WTC11 (cell line): ENCODE results near the gene LIMCH1. TPM values are rescaled to one million over a fixed set of nuclear protein-coding genes. Genes with fewer than 3 reads are reported as not detected.

Experiments
- ATAC-seq: fragments of 200-7000 bp; cut with Tn5 transposase; 2 replicates; pipeline ENCODE4 v1.10.0; 2021; ENCODE audit warnings: mild to moderate bottlenecking, moderate library complexity
- CTCF ChIA-PET: fragments of 300-600 bp; sonication (Branson Sonifier 250); formaldehyde crosslinking; loops from one replicate; lab custom pipeline; 2021; ENCODE audit warnings: antibody characterized with exemption; lab: Charles Lee
- POLR2A ChIA-PET: fragments of 350-600 bp; sonication (Branson Sonifier 250); formaldehyde crosslinking; loops from one replicate; lab custom pipeline; 2021; ENCODE audit warnings: antibody characterized with exemption; lab: Charles Lee
- DNase-seq: peaks from one replicate; pipeline ENCODE4 v3.0.0; 2021; ENCODE audit warnings: low spot score
- H3K27ac Mint-ChIP-seq: 2 replicates; pipeline ENCODE4 v1.8.0; 2021; ENCODE audit warnings: mixed read lengths
- H3K27me3 Mint-ChIP-seq: 2 replicates; pipeline ENCODE4 v1.8.0; 2021; ENCODE audit warnings: low read depth, mild to moderate bottlenecking, moderate library complexity, mixed read lengths
- H3K36me3 Mint-ChIP-seq: 2 replicates; pipeline ENCODE4 v1.8.0; 2021; ENCODE audit warnings: mixed read lengths
- H3K4me1 Mint-ChIP-seq: 2 replicates; pipeline ENCODE4 v1.8.0; 2022; ENCODE audit warnings: mixed read lengths
- H3K4me3 Mint-ChIP-seq: 2 replicates; pipeline ENCODE4 v1.8.0; 2021; ENCODE audit warnings: mild to moderate bottlenecking, moderate library complexity, mixed read lengths
- H3K9me3 Mint-ChIP-seq: 2 replicates; pipeline ENCODE4 v1.8.0; 2021; ENCODE audit warnings: mixed read lengths
- EMX1 ChIP-seq: fragments of 250-450 bp; sonication (Bioruptor Pico); IDR thresholded peaks from 2 replicates; pipeline ENCODE4 v1.8.0; 2021; ENCODE audit warnings: mild to moderate bottlenecking
- ESRRA ChIP-seq: sonication (generic); formaldehyde crosslinking; IDR thresholded peaks from 2 replicates; pipeline ENCODE4 v1.8.1; 2022; ENCODE audit warnings: mild to moderate bottlenecking, missing genetic modification reagents, borderline replicate concordance
- KAT7 ChIP-seq: sonication (generic); formaldehyde crosslinking; IDR thresholded peaks from 2 replicates; pipeline ENCODE4 v1.8.1; 2023; ENCODE audit warnings: missing genetic modification reagents, mild to moderate bottlenecking, borderline replicate concordance
- OVOL2 ChIP-seq: fragments of 250-450 bp; sonication (Bioruptor Pico); IDR thresholded peaks from 2 replicates; pipeline ENCODE4 v1.9.0; 2021; ENCODE audit warnings: mild to moderate bottlenecking, borderline replicate concordance
- RELA ChIP-seq: sonication (generic); formaldehyde crosslinking; IDR thresholded peaks from 2 replicates; pipeline ENCODE4 v1.8.1; 2022; ENCODE audit warnings: missing genetic modification reagents, mild to moderate bottlenecking, borderline replicate concordance
- RORB ChIP-seq: fragments of 250-450 bp; sonication (Bioruptor Pico); IDR thresholded peaks from 2 replicates; pipeline ENCODE4 v1.9.0; 2021; ENCODE audit warnings: mild to moderate bottlenecking
- SP1 ChIP-seq: sonication (generic); formaldehyde crosslinking; conservative IDR thresholded peaks from 2 replicates; pipeline ENCODE4 v1.8.1; 2022; ENCODE audit warnings: missing genetic modification reagents
- ZNF317 ChIP-seq: sonication (generic); formaldehyde crosslinking; IDR thresholded peaks from 2 replicates; pipeline ENCODE4 v1.8.1; 2023; ENCODE audit warnings: low read depth, mild to moderate bottlenecking, moderate library complexity, missing genetic modification reagents, borderline replicate concordance
- ZNF423 ChIP-seq: fragments of 250-450 bp; sonication (Bioruptor Pico); IDR thresholded peaks from 2 replicates; pipeline ENCODE4 v2.1.2; 2022; ENCODE audit warnings: mild to moderate bottlenecking, moderate library complexity
- total RNA-seq: library from RNA; stranded (reverse); gene quantifications from 3 replicates; pipeline ENCODE4 v1.2.3, GENCODE V29; 2021
- TF ChIP-seq, protein P1 (sequence below): sonication (generic); formaldehyde crosslinking; IDR thresholded peaks from 2 replicates; pipeline ENCODE4 v1.8.1; 2023; ENCODE audit warnings: mild to moderate bottlenecking, missing genetic modification reagents
- TF ChIP-seq, protein P2 (sequence below): fragments of 200-600 bp; IDR thresholded peaks from 2 replicates; pipeline ENCODE4 v1.8.0; 2022; ENCODE audit warnings: antibody characterized with exemption
- TF ChIP-seq, protein P3 (sequence below): sonication (generic); formaldehyde crosslinking; conservative IDR thresholded peaks from 2 replicates; pipeline ENCODE4 v1.8.1; 2022; ENCODE audit warnings: mild to moderate bottlenecking, missing genetic modification reagents
- TF ChIP-seq, protein P4 (sequence below): sonication (generic); formaldehyde crosslinking; IDR thresholded peaks from 2 replicates; pipeline ENCODE4 v1.8.0; 2023; ENCODE audit warnings: mild to moderate bottlenecking, missing genetic modification reagents
- TF ChIP-seq, protein P5 (sequence below): sonication (generic); formaldehyde crosslinking; IDR thresholded peaks from 2 replicates; pipeline ENCODE4 v1.8.0; 2022; ENCODE audit warnings: missing genetic modification reagents
- TF ChIP-seq, protein P6 (sequence below): fragments of 250-450 bp; sonication (Bioruptor Pico); IDR thresholded peaks from 2 replicates; pipeline ENCODE4 v2.1.2; 2022; ENCODE audit warnings: mild to moderate bottlenecking, moderate library complexity
- TF ChIP-seq, protein P7 (sequence below): fragments of 250-450 bp; sonication (Bioruptor Pico); IDR thresholded peaks from 2 replicates; pipeline ENCODE4 v1.9.0; 2021; ENCODE audit warnings: mild to moderate bottlenecking

LIMCH1 gene
- total RNA-seq, 1 experiment from 2014 or later = 0.92 TPM

DNA sequence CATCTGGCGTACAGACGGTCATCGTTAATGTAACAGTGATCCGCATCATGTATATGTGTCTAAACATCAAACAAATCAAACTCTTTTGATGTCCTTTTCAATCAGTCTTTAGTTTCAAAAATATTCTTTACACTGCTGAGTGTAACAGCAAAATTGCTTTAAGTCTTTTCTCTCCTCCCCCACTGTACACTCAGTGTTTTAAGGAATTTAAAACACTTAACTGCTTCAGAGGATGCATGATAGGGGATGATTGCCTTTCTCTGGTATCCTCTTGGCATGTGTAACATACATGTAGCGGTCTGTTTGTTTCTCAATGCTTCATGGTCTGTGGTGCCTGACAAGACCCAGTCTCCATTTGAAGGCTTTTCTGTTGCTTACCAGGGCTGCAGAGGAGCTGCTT, 41.6 kb downstream of the LIMCH1 start:
- Mint-ChIP-seq H3K36me3 (peaks cover 8% of the 10 kb centered on the region; the same call in 1 of the 2 replicates), H3K27me3 (no peaks in the 10 kb centered on the region; the same call in 1 of the 2 replicates)
- TF ChIP-seq ZNF317 (no peak), ESRRA (no peak), RORB (CRISPR knock-in tag) (no peak), KAT7 (no peak), RELA (CRISPR knock-in tag) (no peak), OVOL2 (CRISPR knock-in tag) (no peak)
- TF ChIP-seq, protein P1, sequence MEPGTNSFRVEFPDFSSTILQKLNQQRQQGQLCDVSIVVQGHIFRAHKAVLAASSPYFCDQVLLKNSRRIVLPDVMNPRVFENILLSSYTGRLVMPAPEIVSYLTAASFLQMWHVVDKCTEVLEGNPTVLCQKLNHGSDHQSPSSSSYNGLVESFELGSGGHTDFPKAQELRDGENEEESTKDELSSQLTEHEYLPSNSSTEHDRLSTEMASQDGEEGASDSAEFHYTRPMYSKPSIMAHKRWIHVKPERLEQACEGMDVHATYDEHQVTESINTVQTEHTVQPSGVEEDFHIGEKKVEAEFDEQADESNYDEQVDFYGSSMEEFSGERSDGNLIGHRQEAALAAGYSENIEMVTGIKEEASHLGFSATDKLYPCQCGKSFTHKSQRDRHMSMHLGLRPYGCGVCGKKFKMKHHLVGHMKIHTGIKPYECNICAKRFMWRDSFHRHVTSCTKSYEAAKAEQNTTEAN (CRISPR knock-in tag) = no peak
- TF ChIP-seq, protein P2, sequence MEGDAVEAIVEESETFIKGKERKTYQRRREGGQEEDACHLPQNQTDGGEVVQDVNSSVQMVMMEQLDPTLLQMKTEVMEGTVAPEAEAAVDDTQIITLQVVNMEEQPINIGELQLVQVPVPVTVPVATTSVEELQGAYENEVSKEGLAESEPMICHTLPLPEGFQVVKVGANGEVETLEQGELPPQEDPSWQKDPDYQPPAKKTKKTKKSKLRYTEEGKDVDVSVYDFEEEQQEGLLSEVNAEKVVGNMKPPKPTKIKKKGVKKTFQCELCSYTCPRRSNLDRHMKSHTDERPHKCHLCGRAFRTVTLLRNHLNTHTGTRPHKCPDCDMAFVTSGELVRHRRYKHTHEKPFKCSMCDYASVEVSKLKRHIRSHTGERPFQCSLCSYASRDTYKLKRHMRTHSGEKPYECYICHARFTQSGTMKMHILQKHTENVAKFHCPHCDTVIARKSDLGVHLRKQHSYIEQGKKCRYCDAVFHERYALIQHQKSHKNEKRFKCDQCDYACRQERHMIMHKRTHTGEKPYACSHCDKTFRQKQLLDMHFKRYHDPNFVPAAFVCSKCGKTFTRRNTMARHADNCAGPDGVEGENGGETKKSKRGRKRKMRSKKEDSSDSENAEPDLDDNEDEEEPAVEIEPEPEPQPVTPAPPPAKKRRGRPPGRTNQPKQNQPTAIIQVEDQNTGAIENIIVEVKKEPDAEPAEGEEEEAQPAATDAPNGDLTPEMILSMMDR = no peak
- TF ChIP-seq, protein P3, sequence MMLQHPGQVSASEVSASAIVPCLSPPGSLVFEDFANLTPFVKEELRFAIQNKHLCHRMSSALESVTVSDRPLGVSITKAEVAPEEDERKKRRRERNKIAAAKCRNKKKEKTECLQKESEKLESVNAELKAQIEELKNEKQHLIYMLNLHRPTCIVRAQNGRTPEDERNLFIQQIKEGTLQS (CRISPR knock-in tag) = no peak
- TF ChIP-seq, all 79 proteins: peak for 0
- no peak for ATAC-seq
- ChIA-PET POLR2A (no interaction called here), CTCF (no interaction called here)
- peaks cover 13% of the 10 kb centered on the region for H3K9me3 Mint-ChIP-seq
- H3K4me1 Mint-ChIP-seq = no peaks in the 10 kb centered on the region
- no peak for DNase-seq
- no peak overlapping the region for H3K4me3 Mint-ChIP-seq
- no peak overlapping the region for H3K27ac Mint-ChIP-seq

DNA sequence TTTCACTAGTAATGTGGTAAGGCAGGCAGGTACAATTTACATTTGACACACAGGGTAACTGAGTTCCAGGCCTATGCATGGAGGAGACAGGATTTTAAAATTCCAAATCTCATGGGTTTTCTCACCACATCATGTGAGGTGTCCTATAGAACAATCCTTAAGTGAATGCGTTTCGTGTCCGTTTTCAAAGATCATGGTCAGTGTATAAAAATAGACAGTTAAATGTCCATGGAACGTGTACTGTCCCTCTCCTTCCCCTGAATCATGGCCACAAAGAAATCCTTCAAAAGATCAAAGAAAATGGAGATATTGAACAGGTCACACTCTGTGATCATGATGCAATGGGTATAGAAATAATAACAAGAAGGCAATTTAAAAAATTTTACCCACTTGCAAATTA, 42.0 kb downstream of the LIMCH1 start:
- POLR2A ChIA-PET = no interaction called here
- Mint-ChIP-seq H3K9me3 (peaks cover 18% of the 10 kb centered on the region), H3K27ac (no peak overlapping the region), H3K4me3 (no peak overlapping the region), H3K27me3 (no peaks in the 10 kb centered on the region; the same call in 1 of the 2 replicates), H3K36me3 (peaks cover 8% of the 10 kb centered on the region; the same call in 1 of the 2 replicates), H3K4me1 (no peaks in the 10 kb centered on the region)
- ATAC-seq (no peak), DNase-seq (no peak)
- CTCF ChIA-PET = no interaction called here
- no peak for TF ChIP-seq EMX1 (CRISPR knock-in tag)
- TF ChIP-seq, protein P4, sequence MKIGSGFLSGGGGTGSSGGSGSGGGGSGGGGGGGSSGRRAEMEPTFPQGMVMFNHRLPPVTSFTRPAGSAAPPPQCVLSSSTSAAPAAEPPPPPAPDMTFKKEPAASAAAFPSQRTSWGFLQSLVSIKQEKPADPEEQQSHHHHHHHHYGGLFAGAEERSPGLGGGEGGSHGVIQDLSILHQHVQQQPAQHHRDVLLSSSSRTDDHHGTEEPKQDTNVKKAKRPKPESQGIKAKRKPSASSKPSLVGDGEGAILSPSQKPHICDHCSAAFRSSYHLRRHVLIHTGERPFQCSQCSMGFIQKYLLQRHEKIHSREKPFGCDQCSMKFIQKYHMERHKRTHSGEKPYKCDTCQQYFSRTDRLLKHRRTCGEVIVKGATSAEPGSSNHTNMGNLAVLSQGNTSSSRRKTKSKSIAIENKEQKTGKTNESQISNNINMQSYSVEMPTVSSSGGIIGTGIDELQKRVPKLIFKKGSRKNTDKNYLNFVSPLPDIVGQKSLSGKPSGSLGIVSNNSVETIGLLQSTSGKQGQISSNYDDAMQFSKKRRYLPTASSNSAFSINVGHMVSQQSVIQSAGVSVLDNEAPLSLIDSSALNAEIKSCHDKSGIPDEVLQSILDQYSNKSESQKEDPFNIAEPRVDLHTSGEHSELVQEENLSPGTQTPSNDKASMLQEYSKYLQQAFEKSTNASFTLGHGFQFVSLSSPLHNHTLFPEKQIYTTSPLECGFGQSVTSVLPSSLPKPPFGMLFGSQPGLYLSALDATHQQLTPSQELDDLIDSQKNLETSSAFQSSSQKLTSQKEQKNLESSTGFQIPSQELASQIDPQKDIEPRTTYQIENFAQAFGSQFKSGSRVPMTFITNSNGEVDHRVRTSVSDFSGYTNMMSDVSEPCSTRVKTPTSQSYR = no peak
- no peak for TF ChIP-seq SP1

DNA sequence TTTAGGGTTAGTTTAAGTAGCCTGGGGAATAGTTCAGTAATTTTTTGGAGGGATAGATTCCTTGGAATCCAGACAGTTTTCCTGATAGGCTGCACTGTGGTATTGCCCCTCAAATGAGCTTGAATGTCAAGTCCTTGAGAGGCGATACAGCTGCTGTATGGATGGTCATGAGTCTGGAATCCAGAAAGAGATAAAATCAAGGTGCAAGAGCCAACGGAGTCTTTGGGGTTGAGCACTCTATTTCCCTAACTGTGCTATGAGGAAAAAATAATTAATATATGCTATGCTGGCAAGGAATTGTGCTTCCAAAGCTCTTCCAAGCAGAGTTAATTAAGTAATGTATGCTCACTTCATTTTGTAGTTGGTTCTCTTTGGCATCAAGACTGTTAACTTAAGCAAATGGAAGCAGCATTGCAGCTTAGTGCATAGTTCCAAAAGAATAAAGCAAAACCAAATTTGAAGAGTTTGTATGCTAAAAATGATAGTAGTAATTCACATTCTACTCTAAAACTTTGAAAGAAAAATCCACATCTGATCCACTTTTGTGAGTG, 48.8 kb downstream of the LIMCH1 start:
- H3K27ac Mint-ChIP-seq = no peak overlapping the region
- H3K36me3 Mint-ChIP-seq = peaks cover 6% of the 10 kb centered on the region; the same call in 1 of the 2 replicates
- ATAC-seq = no peak
- H3K9me3 Mint-ChIP-seq = peaks cover 15% of the 10 kb centered on the region
- CTCF ChIA-PET = no interaction called here
- DNase-seq = no peak
- H3K4me3 Mint-ChIP-seq = no peak overlapping the region
- POLR2A ChIA-PET = no interaction called here
- H3K4me1 Mint-ChIP-seq = no peaks in the 10 kb centered on the region
- H3K27me3 Mint-ChIP-seq = peaks cover 2% of the 10 kb centered on the region; the same call in 1 of the 2 replicates
- TF ChIP-seq, protein P2 = no peak
- TF ChIP-seq, protein P5, sequence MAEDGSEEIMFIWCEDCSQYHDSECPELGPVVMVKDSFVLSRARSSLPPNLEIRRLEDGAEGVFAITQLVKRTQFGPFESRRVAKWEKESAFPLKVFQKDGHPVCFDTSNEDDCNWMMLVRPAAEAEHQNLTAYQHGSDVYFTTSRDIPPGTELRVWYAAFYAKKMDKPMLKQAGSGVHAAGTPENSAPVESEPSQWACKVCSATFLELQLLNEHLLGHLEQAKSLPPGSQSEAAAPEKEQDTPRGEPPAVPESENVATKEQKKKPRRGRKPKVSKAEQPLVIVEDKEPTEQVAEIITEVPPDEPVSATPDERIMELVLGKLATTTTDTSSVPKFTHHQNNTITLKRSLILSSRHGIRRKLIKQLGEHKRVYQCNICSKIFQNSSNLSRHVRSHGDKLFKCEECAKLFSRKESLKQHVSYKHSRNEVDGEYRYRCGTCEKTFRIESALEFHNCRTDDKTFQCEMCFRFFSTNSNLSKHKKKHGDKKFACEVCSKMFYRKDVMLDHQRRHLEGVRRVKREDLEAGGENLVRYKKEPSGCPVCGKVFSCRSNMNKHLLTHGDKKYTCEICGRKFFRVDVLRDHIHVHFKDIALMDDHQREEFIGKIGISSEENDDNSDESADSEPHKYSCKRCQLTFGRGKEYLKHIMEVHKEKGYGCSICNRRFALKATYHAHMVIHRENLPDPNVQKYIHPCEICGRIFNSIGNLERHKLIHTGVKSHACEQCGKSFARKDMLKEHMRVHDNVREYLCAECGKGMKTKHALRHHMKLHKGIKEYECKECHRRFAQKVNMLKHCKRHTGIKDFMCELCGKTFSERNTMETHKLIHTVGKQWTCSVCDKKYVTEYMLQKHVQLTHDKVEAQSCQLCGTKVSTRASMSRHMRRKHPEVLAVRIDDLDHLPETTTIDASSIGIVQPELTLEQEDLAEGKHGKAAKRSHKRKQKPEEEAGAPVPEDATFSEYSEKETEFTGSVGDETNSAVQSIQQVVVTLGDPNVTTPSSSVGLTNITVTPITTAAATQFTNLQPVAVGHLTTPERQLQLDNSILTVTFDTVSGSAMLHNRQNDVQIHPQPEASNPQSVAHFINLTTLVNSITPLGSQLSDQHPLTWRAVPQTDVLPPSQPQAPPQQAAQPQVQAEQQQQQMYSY (CRISPR knock-in tag) = no peak
- no peak for TF ChIP-seq ZNF423 (CRISPR knock-in tag)
- TF ChIP-seq, protein P1 (CRISPR knock-in tag) = no peak
- TF ChIP-seq, protein P6, sequence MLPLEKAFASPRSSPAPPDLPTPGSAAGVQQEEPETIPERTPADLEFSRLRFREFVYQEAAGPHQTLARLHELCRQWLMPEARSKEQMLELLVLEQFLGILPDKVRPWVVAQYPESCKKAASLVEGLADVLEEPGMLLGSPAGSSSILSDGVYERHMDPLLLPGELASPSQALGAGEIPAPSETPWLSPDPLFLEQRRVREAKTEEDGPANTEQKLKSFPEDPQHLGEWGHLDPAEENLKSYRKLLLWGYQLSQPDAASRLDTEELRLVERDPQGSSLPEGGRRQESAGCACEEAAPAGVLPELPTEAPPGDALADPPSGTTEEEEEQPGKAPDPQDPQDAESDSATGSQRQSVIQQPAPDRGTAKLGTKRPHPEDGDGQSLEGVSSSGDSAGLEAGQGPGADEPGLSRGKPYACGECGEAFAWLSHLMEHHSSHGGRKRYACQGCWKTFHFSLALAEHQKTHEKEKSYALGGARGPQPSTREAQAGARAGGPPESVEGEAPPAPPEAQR (CRISPR knock-in tag) = no peak
- TF ChIP-seq, protein P7, sequence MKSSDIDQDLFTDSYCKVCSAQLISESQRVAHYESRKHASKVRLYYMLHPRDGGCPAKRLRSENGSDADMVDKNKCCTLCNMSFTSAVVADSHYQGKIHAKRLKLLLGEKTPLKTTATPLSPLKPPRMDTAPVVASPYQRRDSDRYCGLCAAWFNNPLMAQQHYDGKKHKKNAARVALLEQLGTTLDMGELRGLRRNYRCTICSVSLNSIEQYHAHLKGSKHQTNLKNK (CRISPR knock-in tag) = no peak
